Heart left ventricle (tissue), 13 donors: Measurements from ENCODE around the gene MT2A.

ENCODE experiments used
- CTCF ChIP-seq, 12 donors: fragments of 200-600 bp; sonication (generic) in 4 of 12; IDR thresholded peaks; one replicate each; pipeline versions ENCODE4 v1.5.0 to v1.8.0; 2018 to 2022; ENCODE audit warnings: antibody characterized with exemption in 12 of 12, mild to moderate bottlenecking in 5 of 12
- POLR2A ChIP-seq, 2 donors: fragments of 450-650 bp; IDR thresholded peaks; one replicate each; pipeline ENCODE4 v1.6.1; 2017; ENCODE audit warnings: antibody characterized with exemption in 2 of 2, mild to moderate bottlenecking in 2 of 2, moderate library complexity in 2 of 2
- donor health status: ischemic (EF 13 %, LVEDD 7.1; RV severe dilation, severe dysfunction).
- donor health status: DM: no; HTN: yes; CAD: no.
- donor health status: DM: no; HTN: no; CAD: no.
- donor health status: ischemic (EF 25% LVEDD 6.9; RV normal size, moderate dysfunction).
- donor health status: ischemic (EF 25% LVEDD 5.7; RV mildly dilated, moderate dysfunction).
- donor health status: ischemic (EF 35%, LVEDD 5.7; RV mildly dilated, moderate dysfunction).
- donor health status: nonischemic (EF 11% LVEDD 7.7; RV severe dilation, severe dysfunction).
- donor health status: DM: yes; HTN: yes; CAD: no.
- donor health status: PGD.
- donor health status: ischemic (EF 29% LVEDD 5.4; RV normal size, mild dysfunction).
- donor health status: nonischemic (EF 23%, LVEDD 6.1; RV moderate dilation, normal function).

GRCh38 chr16:56610017-56610608 lies 1.7 kb downstream of the MT2A start:
- TF ChIP-seq POLR2A (IDR thresholded peaks at IDR 0.05): peak in 1 of 2 donors; percentile 17
- TF ChIP-seq CTCF (IDR thresholded peaks at IDR 0.05): no peak
